ACC112 (cell line): ENCODE data around the gene ABCC3.
A peak's percentile ranks its signal among the peaks of the same experiment; 100 is the strongest.
"Not testable (repeated sequence)": the region's sequence is repeated elsewhere in the genome, so short reads cannot be mapped to it uniquely, and the experiment has no call there.

Experiments
- H2AFZ ChIP-seq: fragments of 200-600 bp; sonication (generic); one replicate; pipeline ENCODE4 v1.6.0; 2017; ENCODE audit warnings: antibody characterized with exemption, low read length; ENCODE audit not compliant: unreplicated experiment
- H3K27ac ChIP-seq: fragments of 200-600 bp; sonication (generic); 2 replicates; pipeline ENCODE4 v1.5.1; 2014; ENCODE audit warnings: low read depth, mild to moderate bottlenecking, antibody characterized with exemption, low read length, moderate library complexity
- H3K27me3 ChIP-seq: fragments of 200-600 bp; sonication (generic); 2 replicates; pipeline ENCODE4 v1.6.1; 2014; ENCODE audit warnings: mild to moderate bottlenecking, antibody characterized with exemption, low read length, moderate library complexity, mixed read lengths; ENCODE audit not compliant: insufficient read depth
- H3K36me3 ChIP-seq: fragments of 200-600 bp; sonication (generic); 2 replicates; pipeline ENCODE4 v1.6.1; 2016; ENCODE audit warnings: mild to moderate bottlenecking, antibody characterized with exemption, low read length, moderate library complexity, mixed read lengths; ENCODE audit not compliant: insufficient read depth
- H3K4me1 ChIP-seq: fragments of 200-600 bp; sonication (generic); one replicate; pipeline ENCODE4 v1.6.1; 2016; ENCODE audit warnings: low read length, mixed read lengths; ENCODE audit not compliant: insufficient read depth, unreplicated experiment, control insufficient read depth
- H3K4me3 ChIP-seq: fragments of 200-600 bp; sonication (generic); 2 replicates; pipeline ENCODE4 v1.5.1; 2014; ENCODE audit warnings: mild to moderate bottlenecking, low read depth, low read length
- H3K79me2 ChIP-seq: fragments of 200-600 bp; sonication (generic); one replicate; pipeline ENCODE4 v1.6.0; 2016; ENCODE audit warnings: low read length; ENCODE audit not compliant: control insufficient read depth, unreplicated experiment, insufficient read depth

ABCC3 gene

GRCh38 chr17:50696365-50696879 lies 61.7 kb downstream of the ABCC3 start:
- Histone ChIP-seq H3K27me3 (no peaks in the 10 kb centered on the region), H2AFZ (no peak overlapping the region), H3K4me1 (peaks cover 43% of the 10 kb centered on the region), H3K79me2 (peaks cover 14% of the 10 kb centered on the region), H3K27ac (no peak overlapping the region), H3K36me3 (peaks cover 31% of the 10 kb centered on the region), H3K4me3 (no peak overlapping the region)

- H2AFZ ChIP-seq = no peak overlapping the region
- no peak overlapping the region for H3K27ac ChIP-seq
- peaks cover 38% of the 10 kb centered on the region for H3K4me1 ChIP-seq
- H3K27me3 ChIP-seq = no peaks in the 10 kb centered on the region
- peaks cover 21% of the 10 kb centered on the region for H3K79me2 ChIP-seq
- H3K4me3 ChIP-seq = no peak overlapping the region
- peaks cover 31% of the 10 kb centered on the region for H3K36me3 ChIP-seq
Measured at GRCh38 chr17:50697062-50697461, 62.4 kb downstream of the ABCC3 start.

GRCh38 chr17:50697663-50698272 lies 63.1 kb downstream of the ABCC3 start:
- no peak overlapping the region for H2AFZ ChIP-seq
- H3K27me3 ChIP-seq = no peaks in the 10 kb centered on the region
- peaks cover 27% of the 10 kb centered on the region for H3K79me2 ChIP-seq
- H3K27ac ChIP-seq = no peak overlapping the region
- H3K4me3 ChIP-seq = no peak overlapping the region
- peaks cover 31% of the 10 kb centered on the region for H3K4me1 ChIP-seq
- peaks cover 31% of the 10 kb centered on the region for H3K36me3 ChIP-seq

- H3K27ac ChIP-seq = peak overlapping the region; percentile 36
- H3K27me3 ChIP-seq = no peaks in the 10 kb centered on the region
- peaks cover 31% of the 10 kb centered on the region for H3K36me3 ChIP-seq
- H3K4me3 ChIP-seq = no peak overlapping the region
- no peak overlapping the region for H2AFZ ChIP-seq
- peaks cover 43% of the 10 kb centered on the region for H3K79me2 ChIP-seq
- H3K4me1 ChIP-seq = peaks cover 27% of the 10 kb centered on the region
Measured at GRCh38 chr17:50699410-50699809, 64.7 kb downstream of the ABCC3 start.

GRCh38 chr17:50703162-50703561 lies 68.5 kb downstream of the ABCC3 start:
- Histone ChIP-seq H3K36me3 (peaks cover 4% of the 10 kb centered on the region), H3K79me2 (peaks cover 72% of the 10 kb centered on the region)

GRCh38 chr17:50707289-50708049 lies 72.8 kb downstream of the ABCC3 start, which contains the start of gene ANKRD40:
Gene ANKRD40 (minus strand): TSS chr17:50707914. CDS start chr17:50707654, 260 bp downstream.
- H3K79me2 ChIP-seq = peaks cover 67% of the 10 kb centered on the region
- H3K27ac ChIP-seq = peak within 1 kb of the TSS; percentile 95
- H3K36me3 ChIP-seq = no peaks in the 10 kb centered on the region
- no peaks in the 10 kb centered on the region for H3K27me3 ChIP-seq
- H3K4me1 ChIP-seq = peaks cover 21% of the 10 kb centered on the region
- H3K4me3 ChIP-seq = peak within 1 kb of the TSS; percentile 86
- H2AFZ ChIP-seq = peak within 1 kb of the TSS; percentile 83

More at GRCh38 chr17:50703162-50703561, 68.5 kb downstream of the ABCC3 start:
- H3K27ac ChIP-seq = no peak overlapping the region
- no peak overlapping the region for H2AFZ ChIP-seq
- H3K27me3 ChIP-seq = no peaks in the 10 kb centered on the region
- no peak overlapping the region for H3K4me3 ChIP-seq
- H3K4me1 ChIP-seq = peaks cover 23% of the 10 kb centered on the region

GRCh38 chr17:50708050-50709000 lies 73.6 kb downstream of the ABCC3 start:
- Histone ChIP-seq H3K4me1 (peaks cover 18% of the 10 kb centered on the region), H3K27me3 (no peaks in the 10 kb centered on the region), H2AFZ (peak overlapping the region; percentile 83), H3K79me2 (peaks cover 58% of the 10 kb centered on the region), H3K27ac (peak overlapping the region; percentile 95), H3K4me3 (peak overlapping the region; percentile 86), H3K36me3 (no peaks in the 10 kb centered on the region)

GRCh38 chr17:50709053-50709452 lies 74.4 kb downstream of the ABCC3 start:
- not testable (repeated sequence) for H3K27me3 ChIP-seq, H3K36me3 ChIP-seq
- Histone ChIP-seq H2AFZ (peak overlapping the region; percentile 83), H3K4me3 (peak overlapping the region; percentile 86), H3K79me2 (peaks cover 52% of the 10 kb centered on the region), H3K4me1 (peaks cover 12% of the 10 kb centered on the region), H3K27ac (peak overlapping the region; percentile 95)

- H3K4me1 ChIP-seq = peaks cover 12% of the 10 kb centered on the region
Measured at GRCh38 chr17:50710025-50710424, 75.3 kb downstream of the ABCC3 start.

GRCh38 chr17:50710650-50711049 lies 76.0 kb downstream of the ABCC3 start:
- no peak overlapping the region for H2AFZ ChIP-seq
- peaks cover 36% of the 10 kb centered on the region for H3K79me2 ChIP-seq
- no peaks in the 10 kb centered on the region for H3K27me3 ChIP-seq
- no peak overlapping the region for H3K27ac ChIP-seq
- H3K4me1 ChIP-seq = peaks cover 12% of the 10 kb centered on the region
- no peaks in the 10 kb centered on the region for H3K36me3 ChIP-seq
- H3K4me3 ChIP-seq = no peak overlapping the region

More at GRCh38 chr17:50710025-50710424, 75.3 kb downstream of the ABCC3 start:
- Histone ChIP-seq H2AFZ (no peak overlapping the region), H3K4me3 (no peak overlapping the region), H3K79me2 (peaks cover 42% of the 10 kb centered on the region), H3K36me3 (no peaks in the 10 kb centered on the region), H3K27me3 (no peaks in the 10 kb centered on the region), H3K27ac (no peak overlapping the region)
